Lung (tissue), 12 donors: ENCODE data around the gene TNIK. TPM values are rescaled to one million over a fixed set of nuclear protein-coding genes. Genes with fewer than 3 reads are reported as not detected.
"Not testable (repeated sequence)": the region's sequence is repeated elsewhere in the genome, so short reads cannot be mapped to it uniquely, and the experiment has no call there.

Source experiments
- ATAC-seq: fragments of 200-7000 bp; cut with Tn5 transposase; one replicate; pipeline ENCODE4 v1.9.1; 2020; ENCODE audit warnings: moderate number of reproducible peaks; ENCODE audit not compliant: insufficient read depth, low FRiP score
- DNase-seq, 3 donors: peaks; one replicate each; pipeline ENCODE4 v3.0.0-alpha.2; 2013 to 2017
- H3K27ac ChIP-seq, 2 donors: one replicate each; pipeline ENCODE4 v1.5.1; 2013; ENCODE audit warnings: mild to moderate bottlenecking in 2 of 2, moderate library complexity in 2 of 2, control low read depth in 1 of 2, inconsistent platforms in 1 of 2, low read depth in 1 of 2, low read length in 1 of 2
- H3K27me3 ChIP-seq, 3 donors: one replicate each; pipeline ENCODE4 v1.5.1; 2013; ENCODE audit warnings: low read length in 2 of 3; ENCODE audit not compliant: control insufficient read depth in 3 of 3, insufficient read depth in 3 of 3
- H3K36me3 ChIP-seq, 4 donors: one replicate each; pipeline ENCODE4 v1.5.1; 2013; ENCODE audit warnings: low read length in 4 of 4, mild to moderate bottlenecking in 1 of 4, moderate library complexity in 1 of 4; ENCODE audit not compliant: control insufficient read depth in 4 of 4, insufficient read depth in 4 of 4
- H3K4me1 ChIP-seq, 5 donors: one replicate each; pipeline ENCODE4 v1.5.1; 2013; ENCODE audit warnings: low read length in 5 of 5, mild to moderate bottlenecking in 2 of 5, moderate library complexity in 1 of 5; ENCODE audit not compliant: control insufficient read depth in 5 of 5, insufficient read depth in 5 of 5
- H3K4me3 ChIP-seq: one replicate; pipeline ENCODE4 v1.5.1; 2013; ENCODE audit warnings: mild to moderate bottlenecking, control low read depth, moderate library complexity
- H3K9ac ChIP-seq, 2 donors: one replicate each; pipeline ENCODE4 v1.5.1; 2013; ENCODE audit warnings: low read length in 2 of 2, control low read depth in 1 of 2; ENCODE audit not compliant: insufficient read depth in 1 of 2
- H3K9me3 ChIP-seq, 4 donors: one replicate each; pipeline ENCODE4 v1.5.1; 2013; ENCODE audit warnings: low read length in 3 of 4, mild to moderate bottlenecking in 1 of 4, moderate library complexity in 1 of 4; ENCODE audit not compliant: control insufficient read depth in 4 of 4, insufficient read depth in 3 of 4
- CTCF ChIP-seq: IDR thresholded peaks from 2 replicates; pipeline ENCODE4 v1.5.1; 2012; ENCODE audit warnings: mild to moderate bottlenecking; ENCODE audit errors: control extremely low read depth, extremely low read depth
- WGBS, 2 donors: extraction: QIAGEN DNeasy Blood & Tissue Kit; methylation state at CpG; one replicate each; pipeline ENCODE4 v1.1.7; 2013; 5-methylcytosine and 5-hydroxymethylcytosine counted together
- polyA plus RNA-seq, 2 donors: library from polyadenylated mRNA; stranded (reverse); fragments of 200-250 nt; gene quantifications; one replicate each; pipeline ENCODE4 v1.2.1, GENCODE V29; 2013
- total RNA-seq, 2 donors: library from RNA; depleted of rRNA in 1 of 2; stranded (reverse); fragments of >200 nt in 1 of 2; gene quantifications; one replicate each; pipeline ENCODE4 v1.2.1, GENCODE V29; 2014 to 2021
- donor health status: control.
- donor health status: control.
- donor health status: Bipolar disorder and iron deficiency.
- donor health status: healthy.
- donor health status: DM: yes; HTN: yes; CAD: no.

TNIK gene
- total and polyA plus RNA-seq, 4 donors = 9.4 to 36.3 (median 14.3) TPM

GRCh38 chr3:171428321-171428787, 31.9 kb downstream of the TNIK start:
- H3K27me3 ChIP-seq = no peaks in the 10 kb centered on the region
- no peak overlapping the region for H3K4me3 ChIP-seq
- no peak for TF ChIP-seq CTCF
- H3K4me1 ChIP-seq = peaks cover 0 to 5% (median 0%) of the 10 kb centered on the region in 5 donors
- H3K27ac ChIP-seq = no peak overlapping the region
- H3K36me3 ChIP-seq = no peaks in the 10 kb centered on the region
- no peaks in the 10 kb centered on the region for H3K9me3 ChIP-seq
- DNase-seq (no peak), ATAC-seq (no peak)
- 21 to 51% methylated on average over 4 of the region's 4 CpGs for WGBS, 2 donors
- no peak overlapping the region for H3K9ac ChIP-seq

GRCh38 chr3:171427771-171428320, 32.4 kb downstream of the TNIK start:
- Histone ChIP-seq H3K36me3 (no peaks in the 10 kb centered on the region), H3K27ac (peak overlapping the region in 1 of 2 donors; percentile 9), H3K4me3 (no peak overlapping the region), H3K9me3 (no peaks in the 10 kb centered on the region), H3K9ac (no peak overlapping the region), H3K4me1 (peaks cover 0 to 5% (median 0%) of the 10 kb centered on the region in 5 donors), H3K27me3 (no peaks in the 10 kb centered on the region)
- no peak for ATAC-seq
- WGBS, 2 donors = 85 to 88% methylated on average over 4 of the region's 4 CpGs
- no peak for TF ChIP-seq CTCF
- no peak for DNase-seq

GRCh38 chr3:171424063-171424462, 36.1 kb downstream of the TNIK start:
- not testable (repeated sequence) for ATAC-seq, DNase-seq
- 93% methylated on average over 2 of the region's 2 CpGs for WGBS, 2 donors

GRCh38 chr3:171422855-171423254, 37.4 kb downstream of the TNIK start:
- 46 to 50% methylated on average over 2 of the region's 2 CpGs for WGBS, 2 donors
- H3K36me3 ChIP-seq, H3K9ac ChIP-seq, ATAC-seq, H3K27ac ChIP-seq, H3K27me3 ChIP-seq, H3K4me3 ChIP-seq, H3K9me3 ChIP-seq, DNase-seq: not testable (repeated sequence)
- H3K4me1 ChIP-seq = peaks cover 0 to 14% (median 3%) of the 10 kb centered on the region in 5 donors

More at GRCh38 chr3:171424063-171424462, 36.1 kb downstream of the TNIK start:
- not testable (repeated sequence) for H3K9ac ChIP-seq, H3K27ac ChIP-seq, H3K9me3 ChIP-seq, H3K36me3 ChIP-seq, H3K4me3 ChIP-seq, H3K27me3 ChIP-seq
- peaks cover 0 to 16% (median 3%) of the 10 kb centered on the region in 5 donors for H3K4me1 ChIP-seq
